Measurements from ENCODE around the gene HNF1B. TPM values are rescaled to one million over a fixed set of nuclear protein-coding genes. Genes with fewer than 3 reads are reported as not detected.

HNF1B gene
- total and polyA plus RNA-seq, 4 experiments from 2014 or later: not detected

- no peak overlapping the region for H3K4me3 ChIP-seq (ENCODE audit: low read length in 2 of 2)
- no peaks in the 10 kb centered on the region for H3K36me3 Mint-ChIP-seq
- POLR2A ChIA-PET (ENCODE audit: partially characterized antibody): no interaction called here
- H3K4me1 ChIP-seq (ENCODE audit: insufficient read depth, low read length): peaks cover 4% of the 10 kb centered on the region
- no peak overlapping the region for H3K27ac ChIP-seq (ENCODE audit: low read depth, low read length)
- no peak overlapping the region for H3K4me3 Mint-ChIP-seq
- peaks cover 9% of the 10 kb centered on the region for H3K27me3 ChIP-seq (ENCODE audit: insufficient read depth, low read length)
- peaks cover 16 to 25% of the 10 kb centered on the region in 2 donors for H3K27me3 Mint-ChIP-seq
- intact Hi-C loops (cut with micrococcal nuclease): no loop called here
- H3K9me3 ChIP-seq (ENCODE audit: control insufficient read depth in 1 of 2, low read length in 2 of 2): no peaks in the 10 kb centered on the region
- H3K4me1 Mint-ChIP-seq: peaks cover under 1 to 7% (median 2%) of the 10 kb centered on the region in 4 donors
- CTCF ChIA-PET (ENCODE audit: partially characterized antibody): no interaction called here
- H3K9me3 Mint-ChIP-seq: no peaks in the 10 kb centered on the region
- no peak overlapping the region for H3K27ac Mint-ChIP-seq
- H3K36me3 ChIP-seq (ENCODE audit: insufficient read depth, low read length): no peaks in the 10 kb centered on the region
- no peak for DNase-seq
Measured at GRCh38 chr17:37750292-37750691, 5.4 kb upstream of the HNF1B start.

GRCh38 chr17:37747222-37747621 lies 2.4 kb upstream of the HNF1B start:
- intact Hi-C loops (cut with micrococcal nuclease): no loop called here
- CTCF ChIA-PET (ENCODE audit: partially characterized antibody): no interaction called here
- H3K36me3 ChIP-seq (ENCODE audit: insufficient read depth, low read length): no peaks in the 10 kb centered on the region
- peaks cover 25 to 38% of the 10 kb centered on the region in 2 donors for H3K27me3 Mint-ChIP-seq
- H3K4me1 Mint-ChIP-seq: peaks cover 8 to 26% (median 18%) of the 10 kb centered on the region in 4 donors
- H3K27ac Mint-ChIP-seq: no peak overlapping the region
- H3K4me3 ChIP-seq (ENCODE audit: low read length in 2 of 2): no peak overlapping the region
- H3K27me3 ChIP-seq (ENCODE audit: insufficient read depth, low read length): peaks cover 29% of the 10 kb centered on the region
- peaks cover 32% of the 10 kb centered on the region for H3K4me1 ChIP-seq (ENCODE audit: insufficient read depth, low read length)
- H3K27ac ChIP-seq (ENCODE audit: low read depth, low read length): no peak overlapping the region
- H3K36me3 Mint-ChIP-seq: no peaks in the 10 kb centered on the region
- DNase-seq: no peak
- no peak overlapping the region for H3K4me3 Mint-ChIP-seq
- POLR2A ChIA-PET (ENCODE audit: partially characterized antibody): no interaction called here
- H3K9me3 Mint-ChIP-seq: peaks cover 0 to 2% (median 0%) of the 10 kb centered on the region in 8 donors
- no peaks in the 10 kb centered on the region for H3K9me3 ChIP-seq (ENCODE audit: control insufficient read depth in 1 of 2, low read length in 2 of 2)

- Histone ChIP-seq H3K27me3 (ENCODE audit: insufficient read depth, low read length) (peaks cover 31% of the 10 kb centered on the region), H3K27ac (ENCODE audit: low read depth, low read length) (no peak overlapping the region), H3K36me3 (ENCODE audit: insufficient read depth, low read length) (no peaks in the 10 kb centered on the region), H3K9me3 (ENCODE audit: control insufficient read depth in 1 of 2, low read length in 2 of 2) (no peaks in the 10 kb centered on the region), H3K4me3 (ENCODE audit: low read length in 2 of 2) (no peak overlapping the region), H3K4me1 (ENCODE audit: insufficient read depth, low read length) (peaks cover 38% of the 10 kb centered on the region)
- Mint-ChIP-seq H3K4me1 (peaks cover 9 to 30% (median 22%) of the 10 kb centered on the region in 4 donors), H3K4me3 (no peak overlapping the region), H3K27me3 (peaks cover 28 to 42% of the 10 kb centered on the region in 2 donors), H3K9me3 (peaks cover 0 to 2% (median 0%) of the 10 kb centered on the region in 8 donors), H3K36me3 (no peaks in the 10 kb centered on the region), H3K27ac (no peak overlapping the region)
- ChIA-PET CTCF (ENCODE audit: partially characterized antibody) (no interaction called here), POLR2A (ENCODE audit: partially characterized antibody) (no interaction called here)
- DNase-seq: no peak
- intact Hi-C loops (cut with micrococcal nuclease): no loop called here
Measured at GRCh38 chr17:37746617-37747016, 1.8 kb upstream of the HNF1B start.

- Histone ChIP-seq H3K4me1 (ENCODE audit: insufficient read depth, low read length) (peaks cover 41% of the 10 kb centered on the region), H3K27ac (ENCODE audit: low read depth, low read length) (no peak overlapping the region), H3K36me3 (ENCODE audit: insufficient read depth, low read length) (no peaks in the 10 kb centered on the region), H3K4me3 (ENCODE audit: low read length in 2 of 2) (no peak overlapping the region), H3K9me3 (ENCODE audit: control insufficient read depth in 1 of 2, low read length in 2 of 2) (no peaks in the 10 kb centered on the region), H3K27me3 (ENCODE audit: insufficient read depth, low read length) (peaks cover 37% of the 10 kb centered on the region)
- H3K4me1 Mint-ChIP-seq: peaks cover 11 to 34% (median 22%) of the 10 kb centered on the region in 4 donors
- peaks cover 30 to 47% of the 10 kb centered on the region in 2 donors for H3K27me3 Mint-ChIP-seq
- intact Hi-C loops (cut with micrococcal nuclease): no loop called here
- no peak overlapping the region for H3K27ac Mint-ChIP-seq
- no peaks in the 10 kb centered on the region for H3K36me3 Mint-ChIP-seq
- POLR2A ChIA-PET (ENCODE audit: partially characterized antibody): no interaction called here
- no peak for DNase-seq
- CTCF ChIA-PET (ENCODE audit: partially characterized antibody): no interaction called here
- peaks cover 0 to 2% (median 0%) of the 10 kb centered on the region in 8 donors for H3K9me3 Mint-ChIP-seq
- peak overlapping the region in 2 of 8 donors; percentile 8 to 24 for H3K4me3 Mint-ChIP-seq
Measured at GRCh38 chr17:37745801-37746426, 1.1 kb upstream of the HNF1B start.

GRCh38 chr17:37744633-37744927 lies 279 bp downstream of the HNF1B start:
- Histone ChIP-seq H3K4me3 (ENCODE audit: low read length in 2 of 2) (no peak overlapping the region), H3K27me3 (ENCODE audit: insufficient read depth, low read length) (peaks cover 47% of the 10 kb centered on the region), H3K9me3 (ENCODE audit: control insufficient read depth in 1 of 2, low read length in 2 of 2) (no peaks in the 10 kb centered on the region), H3K36me3 (ENCODE audit: insufficient read depth, low read length) (no peaks in the 10 kb centered on the region), H3K4me1 (ENCODE audit: insufficient read depth, low read length) (peaks cover 41% of the 10 kb centered on the region), H3K27ac (ENCODE audit: low read depth, low read length) (no peak overlapping the region)
- H3K4me3 Mint-ChIP-seq: peak overlapping the region in 5 of 8 donors; percentile 22 to 79 (median 52)
- peaks cover 11 to 34% (median 22%) of the 10 kb centered on the region in 4 donors for H3K4me1 Mint-ChIP-seq
- intact Hi-C loops (cut with micrococcal nuclease): no loop called here
- peaks cover 36 to 54% of the 10 kb centered on the region in 2 donors for H3K27me3 Mint-ChIP-seq
- ChIA-PET POLR2A (ENCODE audit: partially characterized antibody) (no interaction called here), CTCF (ENCODE audit: partially characterized antibody) (no interaction called here)
- H3K36me3 Mint-ChIP-seq: no peaks in the 10 kb centered on the region
- H3K9me3 Mint-ChIP-seq: peaks cover 0 to 2% (median 0%) of the 10 kb centered on the region in 8 donors
- H3K27ac Mint-ChIP-seq: no peak overlapping the region
- DNase-seq: no peak

GRCh38 chr17:37743875-37744632 lies 805 bp downstream of the HNF1B start:
- H3K36me3 Mint-ChIP-seq: no peaks in the 10 kb centered on the region
- CTCF ChIA-PET (ENCODE audit: partially characterized antibody): no interaction called here

GRCh38 chr17:37743612-37743874 lies 1.3 kb downstream of the HNF1B start:
- Histone ChIP-seq H3K4me1 (ENCODE audit: insufficient read depth, low read length) (peaks cover 41% of the 10 kb centered on the region), H3K27me3 (ENCODE audit: insufficient read depth, low read length) (peaks cover 55% of the 10 kb centered on the region), H3K36me3 (ENCODE audit: insufficient read depth, low read length) (no peaks in the 10 kb centered on the region), H3K27ac (ENCODE audit: low read depth, low read length) (no peak overlapping the region), H3K4me3 (ENCODE audit: low read length in 2 of 2) (no peak overlapping the region), H3K9me3 (ENCODE audit: control insufficient read depth in 1 of 2, low read length in 2 of 2) (no peaks in the 10 kb centered on the region)
- Mint-ChIP-seq H3K27ac (peak overlapping the region in 1 of 7 donors; percentile 18), H3K9me3 (peaks cover 0 to 2% (median 0%) of the 10 kb centered on the region in 8 donors), H3K4me1 (peaks cover 11 to 34% (median 22%) of the 10 kb centered on the region in 4 donors), H3K4me3 (peak overlapping the region in 7 of 8 donors; percentile 36 to 84 (median 63)), H3K36me3 (no peaks in the 10 kb centered on the region), H3K27me3 (peaks cover 47 to 63% of the 10 kb centered on the region in 2 donors)
- peak in 1 of 5 donors; percentile 9 for DNase-seq
- ChIA-PET CTCF (ENCODE audit: partially characterized antibody) (no interaction called here), POLR2A (ENCODE audit: partially characterized antibody) (no interaction called here)
- intact Hi-C loops (cut with micrococcal nuclease): no loop called here

More at GRCh38 chr17:37743875-37744632, 805 bp downstream of the HNF1B start:
- H3K27ac ChIP-seq (ENCODE audit: low read depth, low read length): no peak overlapping the region
- H3K4me3 Mint-ChIP-seq: peak overlapping the region in 7 of 8 donors; percentile 22 to 84 (median 48)
- H3K4me3 ChIP-seq (ENCODE audit: low read length in 2 of 2): no peak overlapping the region
- DNase-seq: peak in 1 of 5 donors; percentile 9
- no peak overlapping the region for H3K27ac Mint-ChIP-seq
- H3K9me3 Mint-ChIP-seq: peaks cover 0 to 2% (median 0%) of the 10 kb centered on the region in 8 donors
- POLR2A ChIA-PET (ENCODE audit: partially characterized antibody): no interaction called here
- peaks cover 52% of the 10 kb centered on the region for H3K27me3 ChIP-seq (ENCODE audit: insufficient read depth, low read length)
- H3K9me3 ChIP-seq (ENCODE audit: control insufficient read depth in 1 of 2, low read length in 2 of 2): no peaks in the 10 kb centered on the region
- H3K4me1 ChIP-seq (ENCODE audit: insufficient read depth, low read length): peaks cover 41% of the 10 kb centered on the region
- H3K4me1 Mint-ChIP-seq: peaks cover 11 to 34% (median 22%) of the 10 kb centered on the region in 4 donors
- peaks cover 42 to 59% of the 10 kb centered on the region in 2 donors for H3K27me3 Mint-ChIP-seq
- H3K36me3 ChIP-seq (ENCODE audit: insufficient read depth, low read length): no peaks in the 10 kb centered on the region
- intact Hi-C loops (cut with micrococcal nuclease): no loop called here

Measured in CD4-positive, alpha-beta memory T cell (primary cell).